Upper lobe of left lung (tissue), 4 donors: ENCODE measurements around the gene VEZT.

ENCODE experiments used
- POLR2A ChIP-seq, 4 donors: fragments of 450-650 bp; IDR thresholded peaks; one replicate each; pipeline ENCODE4 v1.5.1; 2016 to 2017; ENCODE audit warnings: antibody characterized with exemption in 4 of 4, mild to moderate bottlenecking in 2 of 4
- POLR2AphosphoS5 ChIP-seq, 2 donors: sonication (generic); formaldehyde crosslinking; IDR thresholded peaks; one replicate each; pipeline ENCODE4 v1.5.1; 2017; ENCODE audit warnings: antibody characterized with exemption in 2 of 2

DNA sequence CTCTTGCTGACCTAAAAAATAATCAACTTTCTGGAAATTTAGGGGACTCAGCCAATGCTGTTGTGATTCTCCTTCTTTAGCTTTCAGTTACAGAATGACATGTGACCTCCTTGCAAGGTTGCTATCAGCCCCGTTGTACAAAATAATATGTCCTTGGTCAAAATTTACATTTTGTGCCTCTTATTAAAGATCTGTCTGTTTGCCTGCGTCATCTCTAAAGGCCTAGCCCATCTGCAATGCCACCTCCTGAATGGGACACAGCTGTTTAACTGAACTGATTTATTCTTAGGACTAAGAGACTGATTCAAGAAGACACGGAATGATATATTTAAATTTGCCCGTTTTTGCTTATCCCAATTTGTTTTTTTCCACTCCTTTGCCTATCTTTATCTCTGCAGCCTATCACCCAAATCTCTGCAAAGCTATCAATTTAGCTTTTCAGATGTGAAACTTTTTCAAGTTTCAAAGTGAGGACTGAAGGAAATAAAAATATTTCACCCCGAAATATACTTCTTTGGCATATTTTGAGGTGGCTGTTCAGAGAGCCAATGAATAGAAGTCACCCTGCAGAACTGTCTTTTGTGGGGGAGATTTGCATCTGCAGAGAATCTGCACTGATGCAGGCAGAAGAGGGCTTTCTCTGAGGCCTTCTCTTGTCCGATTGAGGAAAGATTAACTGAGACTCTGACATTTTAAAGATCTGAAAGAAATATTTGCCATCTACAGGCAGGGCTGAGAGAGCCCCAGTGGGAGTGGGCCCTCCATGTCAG, 126.0 kb downstream of the VEZT start:
- TF ChIP-seq POLR2A (IDR thresholded peaks at IDR 0.05) (no peak), POLR2AphosphoS5 (IDR thresholded peaks at IDR 0.05) (no peak)
